ENCODE data around the gene NKAP.
"Not testable (repeated sequence)": the region's sequence is repeated elsewhere in the genome, so short reads cannot be mapped to it uniquely, and the experiment has no call there.

NKAP gene

GRCh38 chrX:119935215-119935874 is 8.2 kb downstream of the NKAP start:
- no peak for DNase-seq

- DNase-seq, result not testable (repeated sequence)
Measured at GRCh38 chrX:119922391-119922790, 21.2 kb downstream of the NKAP start.

DNA sequence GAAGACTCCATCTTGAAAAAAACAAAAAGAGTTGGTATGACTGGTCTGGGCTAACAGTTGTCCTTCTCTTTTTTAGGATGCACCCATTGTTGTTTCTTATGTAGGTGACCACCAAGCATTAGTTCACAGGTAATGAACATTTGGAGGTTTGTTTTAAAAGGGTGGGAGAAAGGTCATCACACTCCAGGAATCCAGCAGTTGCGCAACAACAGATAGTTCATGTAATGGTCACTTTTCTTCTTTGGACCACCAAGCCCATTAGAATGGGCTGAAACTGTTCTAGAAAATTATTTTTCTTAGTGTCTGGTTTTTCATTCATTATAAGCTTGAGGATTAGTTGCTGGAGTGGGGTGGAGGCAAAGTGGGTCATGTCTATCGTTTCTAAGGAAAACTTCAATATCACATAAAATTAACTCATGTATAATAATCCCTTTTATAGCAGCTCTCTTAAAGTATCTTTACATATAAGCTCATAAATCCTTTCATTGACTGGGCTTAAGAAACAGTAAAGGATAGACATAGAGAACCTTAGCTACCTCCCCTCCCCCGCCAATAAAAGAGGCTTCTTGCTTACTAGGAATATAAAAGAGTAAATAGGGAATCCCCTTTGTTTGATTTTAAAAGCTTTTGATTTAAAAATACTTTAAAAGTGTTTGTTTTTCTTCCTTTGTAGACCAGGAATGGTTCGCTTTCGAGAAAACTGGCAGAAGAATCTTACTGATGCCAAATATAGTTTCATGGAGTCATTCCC is 23.5 kb downstream of the NKAP start:
- no peak for DNase-seq

GRCh38 chrX:119917877-119918276 is 25.7 kb downstream of the NKAP start:
- DNase-seq, result no peak

DNA sequence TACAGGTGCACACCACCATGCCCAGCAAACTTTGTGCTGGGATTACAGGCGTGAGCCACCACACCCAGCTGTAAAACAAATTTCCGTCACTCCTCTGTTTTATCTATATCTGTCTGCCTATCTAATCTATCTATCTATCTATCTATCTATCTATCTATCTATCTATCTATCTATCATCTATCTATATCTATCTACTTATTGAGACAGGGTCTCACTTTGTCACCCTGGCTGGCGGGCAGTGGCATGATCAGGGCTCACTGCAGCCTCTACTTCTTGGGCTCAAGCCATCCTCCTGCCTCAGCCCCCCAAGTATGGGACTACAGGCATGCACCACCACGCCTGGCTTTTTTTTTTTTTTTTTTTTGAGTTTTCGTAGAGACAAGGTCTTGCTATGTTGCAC is 27.2 kb downstream of the NKAP start:
- no peak for DNase-seq

DNA sequence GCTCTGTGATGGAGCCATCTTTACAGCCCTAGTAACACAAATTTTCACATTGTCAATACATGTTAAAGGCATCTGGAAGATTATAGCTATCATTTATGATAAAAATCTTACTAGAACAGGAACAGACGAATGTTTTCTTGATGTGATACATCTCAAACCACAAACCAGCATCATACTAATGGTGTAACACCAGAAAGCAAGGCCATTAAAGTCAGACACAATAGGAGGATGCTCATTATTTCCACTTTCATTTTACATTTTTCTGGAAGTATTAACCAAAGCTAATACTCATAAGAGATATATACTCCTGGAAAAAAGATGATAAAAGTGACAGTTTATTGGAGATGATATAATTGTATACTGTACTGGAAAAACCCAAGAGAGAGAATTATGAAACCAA is 42.6 kb downstream of the NKAP start:
- DNase-seq, result no peak

DNA sequence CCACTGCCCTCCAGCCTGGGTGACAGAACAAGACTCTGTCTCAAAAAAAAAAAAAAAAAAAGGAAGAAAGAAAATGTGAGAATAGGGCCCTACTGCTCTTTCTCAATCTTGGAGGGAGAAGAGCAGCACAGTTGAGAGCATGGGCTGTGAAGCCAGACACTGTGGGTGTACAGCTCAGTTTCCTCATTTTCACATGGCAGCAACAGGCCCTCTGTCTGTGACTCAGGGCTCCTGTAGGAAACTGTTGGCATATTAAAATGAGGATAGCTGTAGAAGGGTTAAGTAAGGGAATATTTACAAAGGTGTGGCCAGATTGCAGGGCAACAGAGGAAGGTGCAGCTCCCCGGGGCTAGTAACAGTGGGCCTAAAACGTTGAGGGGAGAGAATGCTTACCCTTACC is 44.4 kb downstream of the NKAP start:
- no peak for DNase-seq

GRCh38 chrX:119895843-119896326 is 47.7 kb downstream of the NKAP start, which contains the start of gene AKAP14:
TSS of gene AKAP14 (plus strand) at chrX:119895893. CDS start at chrX:119903224, 7,331 bp downstream.
- no peak for DNase-seq

DNA sequence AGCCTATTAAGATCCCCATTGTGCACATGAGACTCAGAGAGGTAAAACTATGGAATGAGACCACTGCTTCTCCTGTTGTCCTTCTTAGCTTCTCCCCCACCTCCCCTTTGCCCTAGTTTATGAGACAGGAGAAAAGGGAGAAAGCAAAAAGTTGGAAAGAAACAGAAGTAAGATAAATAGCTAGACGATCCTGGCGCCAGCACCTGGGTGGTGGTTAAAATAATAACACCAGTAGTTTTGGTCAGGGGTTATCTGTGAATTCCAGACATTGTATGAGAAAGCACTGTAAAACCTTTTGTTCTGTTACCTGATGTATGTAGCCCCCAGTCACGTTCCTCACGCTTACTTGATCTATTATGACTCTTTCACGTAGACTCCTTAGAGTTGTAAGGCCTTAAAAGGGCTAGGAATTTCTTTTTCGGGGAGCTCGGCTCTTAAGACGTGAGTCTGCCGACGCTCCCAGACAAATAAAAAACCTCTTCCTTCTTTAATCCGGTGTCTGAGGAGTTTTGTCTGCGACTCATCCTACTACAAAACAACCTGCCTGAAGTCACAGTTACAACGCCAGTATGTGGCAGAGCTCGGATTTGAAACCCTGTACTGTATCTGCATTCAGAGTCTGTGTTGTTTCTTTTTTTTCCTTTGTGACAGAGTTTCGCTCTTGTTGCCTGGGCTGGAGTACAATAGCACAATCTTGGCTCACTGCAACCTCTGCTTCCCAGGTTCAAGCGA is 51.4 kb downstream of the NKAP start:
- not testable (repeated sequence) for DNase-seq

GRCh38 chrX:119890626-119891025 is 52.9 kb downstream of the NKAP start:
- DNase-seq, result not testable (repeated sequence)

DNA sequence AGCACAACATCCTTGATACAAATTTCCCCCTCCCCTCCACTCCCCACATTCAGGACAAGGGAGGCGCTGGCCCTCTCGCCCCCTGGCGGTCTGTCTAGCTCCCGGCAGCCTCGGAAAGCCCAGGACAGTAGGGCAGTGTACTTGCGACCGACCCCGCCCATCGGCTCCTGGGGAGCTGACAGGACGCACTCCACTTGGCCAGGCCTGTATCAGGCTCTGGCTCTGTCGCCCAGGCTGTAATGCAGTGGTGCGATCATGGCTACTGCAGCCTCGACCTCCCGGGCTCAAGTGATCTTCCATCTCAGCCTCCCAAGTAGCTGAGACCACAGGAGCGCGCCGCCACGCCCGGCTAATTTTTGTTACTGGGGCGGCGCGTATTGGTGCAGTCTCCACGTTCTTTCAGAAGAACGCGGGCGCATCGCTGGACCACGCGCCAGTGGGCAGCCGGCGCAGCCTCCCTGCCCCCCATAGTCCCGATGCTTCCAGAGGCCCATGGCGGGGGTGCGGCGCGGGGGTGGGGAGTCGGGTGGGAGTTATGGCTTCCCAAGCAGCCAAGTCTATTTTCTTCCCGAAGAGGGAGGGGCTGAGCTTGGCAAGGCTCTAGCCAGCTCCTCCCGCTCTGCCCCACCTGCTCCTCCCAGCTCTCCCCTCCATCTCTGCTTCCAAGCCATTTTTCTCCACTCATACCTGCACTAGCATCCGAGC is 55.7 kb downstream of the NKAP start:
- DNase-seq, result no peak

DNA sequence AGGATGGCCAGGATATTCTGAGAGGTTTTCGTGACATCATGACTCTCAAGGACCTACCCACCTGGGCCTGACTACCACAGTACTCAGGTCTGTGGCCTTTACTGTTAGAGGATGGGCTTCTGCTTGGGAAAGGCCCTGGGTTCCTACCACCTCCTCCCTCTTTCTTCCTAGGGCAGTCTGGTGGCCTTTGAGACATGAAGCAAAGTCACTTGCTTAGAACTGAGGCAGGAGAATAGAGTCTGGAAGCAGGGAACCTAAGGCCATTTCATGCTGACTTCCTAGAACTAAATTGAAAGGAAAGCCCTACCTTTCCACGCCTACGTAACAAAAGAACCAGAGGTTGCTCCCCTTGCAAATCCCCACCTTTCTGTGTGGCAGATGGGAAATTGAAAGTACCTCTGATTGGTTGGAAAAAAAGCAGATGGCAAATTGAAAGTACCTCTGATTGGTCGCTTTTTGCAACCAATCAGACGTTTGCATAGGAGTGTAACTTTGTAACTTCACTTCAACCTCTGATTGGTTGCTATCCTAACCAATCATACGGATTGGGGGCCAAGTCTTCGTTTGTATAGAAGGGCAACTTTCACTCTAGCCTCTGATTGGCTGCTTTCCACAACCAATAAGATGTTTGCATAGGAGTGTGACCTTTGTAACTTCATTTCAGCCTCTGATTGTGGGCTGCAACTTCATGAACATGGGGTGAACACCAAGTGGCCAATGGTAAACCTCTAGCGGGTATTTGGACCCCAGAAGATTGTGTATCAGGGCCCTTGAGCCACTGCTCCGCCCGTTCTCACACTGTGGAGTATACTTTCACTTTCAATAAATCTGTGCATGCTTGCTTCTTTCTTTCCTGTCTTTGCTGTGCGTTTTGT is 57.8 kb downstream of the NKAP start:
- no peak for DNase-seq

- DNase-seq, result no peak
Measured at GRCh38 chrX:119880552-119881437, 62.8 kb downstream of the NKAP start.

- DNase-seq, result no peak
Measured at GRCh38 chrX:119880076-119880475, 63.5 kb downstream of the NKAP start.

GRCh38 chrX:119878740-119879139 is 64.8 kb downstream of the NKAP start:
- no peak for DNase-seq

- no peak for DNase-seq
Measured at GRCh38 chrX:119871599-119872395, 71.8 kb downstream of the NKAP start, which contains the start of the genes NDUFA1 and RNF113A. TSS of gene NDUFA1 (plus strand) at chrX:119871832. CDS start at chrX:119871912, 80 bp downstream. TSS of gene RNF113A (minus strand) at chrX:119871733. CDS start at chrX:119871613, 120 bp downstream.

DNA sequence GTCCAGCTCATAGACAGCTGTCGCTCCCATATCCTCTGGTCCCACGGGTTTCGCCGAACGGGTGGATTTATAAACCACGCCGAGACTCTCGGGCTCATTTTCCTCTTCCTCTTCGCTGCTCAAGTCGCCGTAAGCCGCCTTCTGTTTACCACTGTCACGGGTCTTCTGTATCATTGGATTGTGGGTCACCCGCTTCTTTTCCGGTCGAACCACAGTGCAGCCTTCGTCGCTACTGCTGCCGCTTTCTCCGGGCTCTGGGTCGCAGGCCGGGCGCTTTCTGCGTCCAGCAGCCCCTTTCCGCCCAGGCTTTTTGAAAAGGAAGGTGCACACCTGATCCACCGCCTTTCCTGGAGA is 72.3 kb downstream of the NKAP start:
- no peak for DNase-seq
